ENCODE measurements around the gene SH3YL1.

DNA sequence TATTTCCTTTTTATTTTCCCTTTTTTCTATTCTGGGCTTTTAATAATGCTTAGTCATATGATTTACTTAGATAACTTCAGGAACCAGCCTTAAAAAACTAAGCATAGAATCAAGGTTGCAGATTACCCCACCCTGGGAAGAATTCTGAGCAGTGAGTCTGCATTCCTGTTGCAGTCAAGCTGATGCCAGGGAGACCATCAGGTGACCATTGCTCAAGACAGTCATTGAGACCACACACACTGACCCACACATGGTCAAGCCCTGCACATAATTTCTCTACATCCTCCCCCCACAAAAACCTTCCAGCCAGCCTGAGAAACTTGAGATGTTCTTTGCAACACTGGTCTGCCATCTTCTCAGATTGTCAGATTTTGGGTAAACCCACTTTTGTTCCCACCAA is 83.9 kb downstream of the SH3YL1 start:
- TF ChIP-seq CTCF (optimal IDR thresholded peaks at IDR 0.05 in 1 of 3, IDR thresholded peaks at IDR 0.05 in 1 of 3, conservative IDR thresholded peaks at IDR 0.05 in 1 of 3; ENCODE audit: extremely low read depth in 1 of 3, insufficient read depth in 2 of 3, low read length in 3 of 3) (no peak), EZH2 (IDR thresholded peaks at IDR 0.05; ENCODE audit: low read length) (no peak)
